ENCODE measurements around the gene RCAN2.
"Not testable (repeated sequence)": the region's sequence is repeated elsewhere in the genome, so short reads cannot be mapped to it uniquely, and the experiment has no call there.

DNA sequence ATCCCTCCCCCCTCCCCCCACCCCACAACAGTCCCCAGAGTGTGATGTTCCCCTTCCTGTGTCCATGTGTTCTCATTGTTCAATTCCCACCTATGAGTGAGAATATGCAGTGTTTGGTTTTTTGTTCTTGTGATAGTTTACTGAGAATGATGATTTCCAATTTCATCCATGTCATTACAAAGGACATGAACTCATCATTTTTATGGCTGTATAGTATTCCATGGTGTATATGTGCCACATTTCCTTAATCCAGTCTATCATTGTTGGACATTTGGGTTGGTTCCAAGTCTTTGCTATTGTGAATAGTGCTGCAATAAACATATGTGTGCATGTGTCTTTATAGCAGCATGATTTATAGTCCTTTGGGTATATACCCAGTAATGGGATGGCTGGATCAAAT, 158.8 kb downstream of the RCAN2 start:
- TF ChIP-seq, protein P1, sequence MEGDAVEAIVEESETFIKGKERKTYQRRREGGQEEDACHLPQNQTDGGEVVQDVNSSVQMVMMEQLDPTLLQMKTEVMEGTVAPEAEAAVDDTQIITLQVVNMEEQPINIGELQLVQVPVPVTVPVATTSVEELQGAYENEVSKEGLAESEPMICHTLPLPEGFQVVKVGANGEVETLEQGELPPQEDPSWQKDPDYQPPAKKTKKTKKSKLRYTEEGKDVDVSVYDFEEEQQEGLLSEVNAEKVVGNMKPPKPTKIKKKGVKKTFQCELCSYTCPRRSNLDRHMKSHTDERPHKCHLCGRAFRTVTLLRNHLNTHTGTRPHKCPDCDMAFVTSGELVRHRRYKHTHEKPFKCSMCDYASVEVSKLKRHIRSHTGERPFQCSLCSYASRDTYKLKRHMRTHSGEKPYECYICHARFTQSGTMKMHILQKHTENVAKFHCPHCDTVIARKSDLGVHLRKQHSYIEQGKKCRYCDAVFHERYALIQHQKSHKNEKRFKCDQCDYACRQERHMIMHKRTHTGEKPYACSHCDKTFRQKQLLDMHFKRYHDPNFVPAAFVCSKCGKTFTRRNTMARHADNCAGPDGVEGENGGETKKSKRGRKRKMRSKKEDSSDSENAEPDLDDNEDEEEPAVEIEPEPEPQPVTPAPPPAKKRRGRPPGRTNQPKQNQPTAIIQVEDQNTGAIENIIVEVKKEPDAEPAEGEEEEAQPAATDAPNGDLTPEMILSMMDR (IDR thresholded peaks at IDR 0.05), result not testable (repeated sequence)
- TF ChIP-seq POLR2A, EP300, POLR2AphosphoS5 (IDR thresholded peaks at IDR 0.05): not testable (repeated sequence)

Data from gastroesophageal sphincter (tissue), 3 donors.